GM12892 (cell line): Measurements from ENCODE around the gene KAT2B.

ENCODE experiments used
- POLR2A ChIP-seq: IDR thresholded peaks from 2 replicates; pipeline ENCODE4 v1.6.1; 2011; ENCODE audit warnings: low read depth, low read length, control low read depth
- POLR2AphosphoS5 ChIP-seq: IDR thresholded peaks from 2 replicates; pipeline ENCODE4 v1.6.1; 2011; ENCODE audit warnings: low read depth, low read length, control low read depth
- TAF1 ChIP-seq: IDR thresholded peaks from 2 replicates; pipeline ENCODE4 v1.6.1; 2011; ENCODE audit warnings: low read depth, mild to moderate bottlenecking, control low read depth, low read length, borderline replicate concordance

DNA sequence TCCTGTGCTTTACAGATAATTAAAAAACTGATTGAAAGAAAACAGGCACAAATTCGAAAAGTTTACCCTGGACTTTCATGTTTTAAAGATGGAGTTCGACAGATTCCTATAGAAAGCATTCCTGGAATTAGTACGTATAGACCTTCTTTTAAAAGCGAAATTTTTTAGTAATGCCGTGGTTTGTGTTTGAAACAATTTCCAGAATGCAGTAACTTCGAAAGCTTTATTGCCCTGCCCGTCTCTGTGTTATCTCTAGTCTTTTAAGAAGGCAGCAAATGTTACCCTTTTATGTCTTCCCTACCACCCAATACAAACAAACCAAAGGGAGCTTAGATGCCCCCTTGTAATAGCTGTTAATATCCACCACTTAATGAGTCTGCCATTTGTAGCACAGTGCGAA lies 106.1 kb downstream of the KAT2B start:
- TF ChIP-seq POLR2AphosphoS5 (no peak), POLR2A (no peak), TAF1 (no peak)
